Loucy (cell line): ENCODE data around the gene SCYL1.

Experiments
- H2AFZ ChIP-seq: fragments of 200-600 bp; sonication (generic); 2 replicates; pipeline ENCODE4 v1.6.0; 2016; ENCODE audit warnings: antibody characterized with exemption, mild to moderate bottlenecking, low read length, moderate library complexity
- H3F3A ChIP-seq: fragments of 200-600 bp; 2 replicates; pipeline ENCODE4 v1.6.0; 2016; ENCODE audit warnings: antibody characterized with exemption, low read depth, mild to moderate bottlenecking
- H3K27me3 ChIP-seq: fragments of 200-600 bp; sonication (generic); 2 replicates; pipeline ENCODE4 v1.6.1; 2014; ENCODE audit warnings: low read length, mild to moderate bottlenecking; ENCODE audit not compliant: insufficient read depth, poor library complexity, severe bottlenecking
- H3K36me3 ChIP-seq: fragments of 200-600 bp; sonication (generic); 2 replicates; pipeline ENCODE4 v1.6.1; 2016; ENCODE audit warnings: low read length; ENCODE audit not compliant: insufficient read depth
- H3K4me1 ChIP-seq: fragments of 200-600 bp; sonication (generic); 2 replicates; pipeline ENCODE4 v1.5.1; 2014; ENCODE audit warnings: low read length, mild to moderate bottlenecking; ENCODE audit not compliant: insufficient read depth, poor library complexity, severe bottlenecking
- H3K4me2 ChIP-seq: fragments of 200-600 bp; sonication (generic); 2 replicates; pipeline ENCODE4 v1.6.0; 2014; ENCODE audit warnings: antibody characterized with exemption, low read length, low read depth, mild to moderate bottlenecking; ENCODE audit not compliant: poor library complexity, severe bottlenecking
- H3K4me3 ChIP-seq: fragments of 200-600 bp; sonication (generic); 2 replicates; pipeline ENCODE4 v1.5.1; 2014; ENCODE audit warnings: low read length, mild to moderate bottlenecking, mixed read lengths; ENCODE audit not compliant: poor library complexity, severe bottlenecking
- H3K79me2 ChIP-seq: fragments of 200-600 bp; sonication (generic); 2 replicates; pipeline ENCODE4 v1.6.1; 2014; ENCODE audit warnings: low read length; ENCODE audit not compliant: insufficient read depth
- H3K9ac ChIP-seq: fragments of 200-600 bp; sonication (generic); 2 replicates; pipeline ENCODE4 v1.6.0; 2014; ENCODE audit warnings: mild to moderate bottlenecking, low read depth, low read length, moderate library complexity; ENCODE audit not compliant: poor library complexity, severe bottlenecking
- H3K9me2 ChIP-seq: fragments of 200-600 bp; sonication (generic); replicated peaks from 2 replicates; pipeline ENCODE4 v1.6.1; 2016; ENCODE audit warnings: low read depth, low read length, mixed read lengths
- H3K9me3 ChIP-seq: fragments of 200-600 bp; sonication (generic); 2 replicates; pipeline ENCODE4 v1.6.1; 2014; ENCODE audit warnings: mild to moderate bottlenecking, antibody characterized with exemption, low read length, low read depth; ENCODE audit not compliant: insufficient read depth
- H4K20me1 ChIP-seq: fragments of 200-600 bp; sonication (generic); 2 replicates; pipeline ENCODE4 v1.6.0; 2014; ENCODE audit warnings: antibody characterized with exemption, low read length, mild to moderate bottlenecking; ENCODE audit not compliant: insufficient read depth, poor library complexity, severe bottlenecking
- EZH2phosphoT487 ChIP-seq: fragments of 200-600 bp; IDR thresholded peaks from 2 replicates; pipeline ENCODE4 v1.6.1; 2018; ENCODE audit warnings: antibody characterized with exemption, mild to moderate bottlenecking, moderate library complexity, borderline replicate concordance
- TF ChIP-seq, protein P1 (sequence below): fragments of 200-600 bp; sonication (generic); conservative IDR thresholded peaks from 2 replicates; pipeline ENCODE4 v1.5.1; 2014; ENCODE audit warnings: mild to moderate bottlenecking, antibody characterized with exemption, low read length

SCYL1 gene

DNA sequence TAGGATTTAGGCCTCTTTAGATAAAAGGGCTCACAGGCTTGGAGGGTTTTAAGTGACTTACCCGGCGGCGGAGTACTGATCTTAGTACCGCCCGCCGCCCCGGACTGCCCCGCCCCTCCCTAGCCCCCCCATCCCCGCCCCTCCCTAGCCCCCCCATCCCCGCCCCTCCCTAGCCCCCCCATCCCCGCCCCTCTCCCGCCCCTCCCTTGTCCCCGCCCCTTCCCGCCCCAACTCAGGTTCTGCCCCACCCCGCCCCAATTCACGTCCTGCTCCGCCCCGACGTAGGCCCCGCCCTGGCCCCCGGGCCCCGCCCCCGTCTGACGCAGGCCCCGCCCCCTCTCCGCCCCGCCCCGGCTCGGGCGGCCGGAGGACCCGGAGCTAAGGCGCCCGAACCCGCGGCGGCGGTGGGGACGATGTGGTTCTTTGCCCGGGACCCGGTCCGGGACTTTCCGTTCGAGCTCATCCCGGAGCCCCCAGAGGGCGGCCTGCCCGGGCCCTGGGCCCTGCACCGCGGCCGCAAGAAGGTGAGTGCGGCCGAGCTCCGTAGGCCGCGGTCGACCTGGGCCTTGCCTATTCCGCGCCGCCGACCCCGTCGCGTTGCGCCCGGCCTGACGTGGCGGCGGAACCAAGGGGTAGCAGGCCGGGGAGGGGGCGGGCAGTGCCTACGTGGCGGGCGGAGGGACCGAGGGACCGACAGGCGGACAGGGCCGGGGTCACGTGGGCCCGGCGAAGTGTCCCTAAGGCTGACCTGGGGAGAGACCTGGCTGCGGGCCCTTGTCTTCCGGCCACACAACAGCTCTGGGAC is at the start of gene SCYL1:
Gene SCYL1 (plus strand): TSS at position 343 of the 805 bp plus-strand sequence. CDS start 71 bp downstream, at position 414.
- Histone ChIP-seq H2AFZ (peak within 1 kb of the TSS; percentile 69), H3K9me2 (no peaks in the 10 kb centered on the region), H3K4me3 (peak within 1 kb of the TSS; percentile 88), H3K27me3 (no peaks in the 10 kb centered on the region), H3K79me2 (peaks cover 23% of the 10 kb centered on the region), H3F3A (no peaks in the 10 kb centered on the region), H3K4me2 (peak within 1 kb of the TSS; percentile 97), H3K36me3 (no peaks in the 10 kb centered on the region), H3K9ac (peak within 1 kb of the TSS; percentile 82), H3K9me3 (no peaks in the 10 kb centered on the region), H3K4me1 (peaks cover 25% of the 10 kb centered on the region), H4K20me1 (peaks cover 11% of the 10 kb centered on the region)
- TF ChIP-seq, protein P1, sequence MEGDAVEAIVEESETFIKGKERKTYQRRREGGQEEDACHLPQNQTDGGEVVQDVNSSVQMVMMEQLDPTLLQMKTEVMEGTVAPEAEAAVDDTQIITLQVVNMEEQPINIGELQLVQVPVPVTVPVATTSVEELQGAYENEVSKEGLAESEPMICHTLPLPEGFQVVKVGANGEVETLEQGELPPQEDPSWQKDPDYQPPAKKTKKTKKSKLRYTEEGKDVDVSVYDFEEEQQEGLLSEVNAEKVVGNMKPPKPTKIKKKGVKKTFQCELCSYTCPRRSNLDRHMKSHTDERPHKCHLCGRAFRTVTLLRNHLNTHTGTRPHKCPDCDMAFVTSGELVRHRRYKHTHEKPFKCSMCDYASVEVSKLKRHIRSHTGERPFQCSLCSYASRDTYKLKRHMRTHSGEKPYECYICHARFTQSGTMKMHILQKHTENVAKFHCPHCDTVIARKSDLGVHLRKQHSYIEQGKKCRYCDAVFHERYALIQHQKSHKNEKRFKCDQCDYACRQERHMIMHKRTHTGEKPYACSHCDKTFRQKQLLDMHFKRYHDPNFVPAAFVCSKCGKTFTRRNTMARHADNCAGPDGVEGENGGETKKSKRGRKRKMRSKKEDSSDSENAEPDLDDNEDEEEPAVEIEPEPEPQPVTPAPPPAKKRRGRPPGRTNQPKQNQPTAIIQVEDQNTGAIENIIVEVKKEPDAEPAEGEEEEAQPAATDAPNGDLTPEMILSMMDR, result no peak

DNA sequence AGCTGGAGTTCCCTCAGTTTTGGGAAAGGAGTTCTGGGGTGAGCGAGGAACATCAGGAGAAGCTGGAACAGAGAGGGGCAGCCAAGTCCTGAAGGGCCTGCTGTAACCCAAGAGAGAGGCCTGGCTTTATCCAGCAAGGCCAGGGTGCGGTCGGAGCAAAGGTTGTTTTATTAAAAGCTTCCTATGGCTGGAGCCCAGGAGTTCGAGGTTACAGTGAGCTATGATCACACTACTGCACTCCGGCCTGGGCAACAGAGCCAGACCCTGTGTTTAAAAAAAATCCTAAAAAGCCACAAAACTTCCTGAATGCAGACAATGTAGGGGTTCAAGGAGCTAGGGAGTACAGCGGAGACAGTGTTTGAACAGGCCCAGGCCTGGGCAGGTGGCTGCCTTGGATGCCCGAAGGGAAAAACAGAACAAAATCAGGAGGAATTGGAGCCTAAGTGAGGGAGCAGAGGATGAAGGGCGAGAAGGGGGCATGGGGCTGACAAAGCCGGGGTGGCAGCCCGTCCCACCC is 48.2 kb upstream of the SCYL1 start:
- Histone ChIP-seq H3K27me3 (no peaks in the 10 kb centered on the region), H3F3A (no peaks in the 10 kb centered on the region), H3K9ac (peak overlapping the region; percentile 91), H4K20me1 (no peaks in the 10 kb centered on the region), H3K79me2 (peaks cover 33% of the 10 kb centered on the region), H3K9me3 (no peaks in the 10 kb centered on the region), H2AFZ (no peak overlapping the region), H3K4me1 (peaks cover 13% of the 10 kb centered on the region), H3K4me2 (peak overlapping the region; percentile 88), H3K9me2 (no peaks in the 10 kb centered on the region), H3K36me3 (no peaks in the 10 kb centered on the region), H3K4me3 (peak overlapping the region; percentile 84)
- TF ChIP-seq, protein P1, result no peak
- no peak for TF ChIP-seq EZH2phosphoT487

DNA sequence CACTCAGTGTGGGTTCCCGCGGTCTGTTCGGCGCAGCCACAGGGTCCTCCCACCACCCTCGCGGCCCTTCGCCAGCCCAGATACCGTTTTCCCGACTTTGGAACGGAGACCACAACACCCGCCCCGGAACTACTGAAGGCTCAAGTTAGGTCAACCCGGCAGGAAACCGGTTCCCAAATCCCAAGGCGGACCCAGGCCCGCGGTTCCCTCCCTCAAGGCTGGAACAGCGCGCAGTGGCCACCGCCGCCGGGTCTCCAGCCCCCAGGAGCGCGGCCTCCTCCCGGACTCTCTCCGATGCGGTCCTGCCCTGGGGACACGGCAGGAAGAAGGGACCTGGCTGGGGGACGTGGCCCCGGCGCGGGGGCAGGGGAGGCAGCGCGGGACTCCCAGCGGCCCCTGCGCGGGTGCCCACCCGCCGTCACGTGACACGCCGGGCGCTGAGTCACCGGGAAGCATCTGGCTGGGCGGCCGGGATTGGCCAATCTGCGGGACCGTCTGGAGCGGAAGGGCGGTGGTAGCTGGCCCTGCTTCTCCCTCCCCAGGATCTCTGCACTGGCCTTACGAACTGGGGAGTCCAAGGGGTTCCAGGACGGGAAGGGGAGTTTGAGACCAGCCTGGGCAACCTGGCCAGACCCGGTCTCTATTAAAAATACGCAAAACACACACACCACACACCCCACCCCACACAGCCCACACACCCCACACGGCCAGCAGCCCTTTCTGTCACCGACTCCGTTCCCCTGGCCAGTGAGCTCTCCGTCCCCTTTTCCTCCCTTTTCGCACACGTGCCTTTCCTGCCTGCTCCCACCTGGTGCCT is 47.5 kb upstream of the SCYL1 start:
- Histone ChIP-seq H3K4me1 (peaks cover 9% of the 10 kb centered on the region), H2AFZ (peak overlapping the region; percentile 61)

More for the DNA sequence above, 47.5 kb upstream of the SCYL1 start:
- Histone ChIP-seq H4K20me1 (no peaks in the 10 kb centered on the region), H3F3A (no peaks in the 10 kb centered on the region), H3K9ac (peak overlapping the region; percentile 91), H3K4me3 (peak overlapping the region; percentile 84), H3K27me3 (no peaks in the 10 kb centered on the region), H3K9me2 (no peaks in the 10 kb centered on the region), H3K79me2 (peaks cover 33% of the 10 kb centered on the region), H3K9me3 (no peaks in the 10 kb centered on the region), H3K4me2 (peak overlapping the region; percentile 88), H3K36me3 (no peaks in the 10 kb centered on the region)
- no peak for TF ChIP-seq EZH2phosphoT487
- TF ChIP-seq, protein P1, result no peak
